Measurements from ENCODE around the gene WNK2.
"Not testable (repeated sequence)": the region's sequence is repeated elsewhere in the genome, so short reads cannot be mapped to it uniquely, and the experiment has no call there.

The WNK2 gene

GRCh38 chr9:93307468-93308157, 123.7 kb downstream of the WNK2 start:
- no peak for DNase-seq (ENCODE audit: low read depth in 2 of 2)

- DNase-seq (ENCODE audit: low read depth in 2 of 2): no peak
Measured at GRCh38 chr9:93308158-93308602, 124.2 kb downstream of the WNK2 start.

GRCh38 chr9:93308676-93309075, 124.7 kb downstream of the WNK2 start:
- DNase-seq (ENCODE audit: low read depth in 2 of 2): no peak

GRCh38 chr9:93309889-93310425, 126.0 kb downstream of the WNK2 start:
- no peak for DNase-seq (ENCODE audit: low read depth in 2 of 2)

GRCh38 chr9:93315118-93315517, 131.2 kb downstream of the WNK2 start:
- DNase-seq (ENCODE audit: low read depth in 2 of 2): no peak

GRCh38 chr9:93315960-93316359, 132.0 kb downstream of the WNK2 start:
- no peak for DNase-seq (ENCODE audit: low read depth in 2 of 2)

GRCh38 chr9:93316726-93317494, 133.0 kb downstream of the WNK2 start:
- no peak for DNase-seq (ENCODE audit: low read depth in 2 of 2)

GRCh38 chr9:93317495-93318094, 133.7 kb downstream of the WNK2 start:
- DNase-seq (ENCODE audit: low read depth in 2 of 2): no peak

- DNase-seq (ENCODE audit: low read depth in 2 of 2): no peak
Measured at GRCh38 chr9:93318480-93318879, 134.5 kb downstream of the WNK2 start.

- no peak for DNase-seq (ENCODE audit: low read depth in 2 of 2)
Measured at GRCh38 chr9:93319301-93319991, 135.5 kb downstream of the WNK2 start.

- no peak for DNase-seq (ENCODE audit: low read depth in 2 of 2)
Measured at GRCh38 chr9:93319992-93320500, 136.1 kb downstream of the WNK2 start.

- DNase-seq (ENCODE audit: low read depth in 2 of 2): no peak
Measured at GRCh38 chr9:93320591-93321219, 136.8 kb downstream of the WNK2 start.

- no peak for DNase-seq (ENCODE audit: low read depth in 2 of 2)
Measured at GRCh38 chr9:93321220-93321610, 137.3 kb downstream of the WNK2 start.

GRCh38 chr9:93323446-93323954, 139.6 kb downstream of the WNK2 start:
- DNase-seq (ENCODE audit: low read depth in 2 of 2): not testable (repeated sequence)

- DNase-seq (ENCODE audit: low read depth in 2 of 2): no peak
Measured at GRCh38 chr9:93324191-93324834, 140.4 kb downstream of the WNK2 start.

GRCh38 chr9:93325307-93326035, 141.5 kb downstream of the WNK2 start:
- no peak for DNase-seq (ENCODE audit: low read depth in 2 of 2)

- DNase-seq (ENCODE audit: low read depth in 2 of 2): no peak
Measured at GRCh38 chr9:93326056-93326455, 142.1 kb downstream of the WNK2 start.

- no peak for DNase-seq (ENCODE audit: low read depth in 2 of 2)
Measured at GRCh38 chr9:93326654-93327053, 142.7 kb downstream of the WNK2 start.

GRCh38 chr9:93329629-93330280, 145.8 kb downstream of the WNK2 start:
- no peak for DNase-seq (ENCODE audit: low read depth in 2 of 2)

Measured in stimulated activated CD4-positive, alpha-beta T cell treated with anti-CD3 and anti-CD28 coated beads, Interleukin-1b, Interleukin-23, amount 100 ng/mL, for 4 hours (primary cell).